B cell (primary cell): ENCODE data around the gene EPN1. TPM values are rescaled to one million over a fixed set of nuclear protein-coding genes. Genes with fewer than 3 reads are reported as not detected.
"Not testable (repeated sequence)": the region's sequence is repeated elsewhere in the genome, so short reads cannot be mapped to it uniquely, and the experiment has no call there.

Experiments used
- ATAC-seq: fragments of 200-7000 bp; cut with Tn5 transposase; one replicate; pipeline ENCODE4 v1.10.0; 2021; ENCODE audit warnings: low read depth, mild to moderate bottlenecking, moderate number of reproducible peaks, moderate library complexity
- CTCF ChIA-PET: fragments of 350-600 bp; sonication (Branson Sonifier 250); formaldehyde crosslinking; loops from one replicate; lab custom pipeline; 2021; ENCODE audit warnings: antibody characterized with exemption, inconsistent platforms; lab: Charles Lee
- POLR2A ChIA-PET: fragments of 350-600 bp; sonication (Branson Sonifier 250); formaldehyde crosslinking; loops from one replicate; lab custom pipeline; 2021; ENCODE audit warnings: antibody characterized with exemption; lab: Charles Lee
- DNase-seq: peaks from one replicate; pipeline ENCODE4 v3.0.0; 2013
- H2AFZ ChIP-seq: 2 replicates; pipeline ENCODE4 v1.6.1; 2012; ENCODE audit warnings: mild to moderate bottlenecking, low read depth, low read length; ENCODE audit not compliant: insufficient read depth, poor library complexity, severe bottlenecking
- H3K27ac ChIP-seq, 2 donors: 1 replicate in 1 of 2; 2 replicates in 1 of 2; pipeline ENCODE4 v1.5.1; 2012 to 2013; ENCODE audit warnings: low read length in 2 of 2, mild to moderate bottlenecking in 2 of 2, moderate library complexity in 1 of 2
- H3K27me3 ChIP-seq, 4 experiments: fragments of 200-600 bp in 1 of 4; sonication (generic) in 1 of 4; replicated peaks in 1 of 4; 1 replicate in 2 of 4; 2 replicates in 2 of 4; pipeline versions ENCODE4 v1.6.1 to v1.7.0; 2013 to 2016; ENCODE audit warnings: low read length in 3 of 4, mild to moderate bottlenecking in 2 of 4, mixed read lengths in 1 of 4, moderate library complexity in 1 of 4; ENCODE audit not compliant: insufficient read depth in 4 of 4, control insufficient read depth in 3 of 4; ENCODE audit errors: control extremely low read depth in 1 of 4
- H3K36me3 ChIP-seq, 2 experiments: replicated peaks in 1 of 2; 1 replicate in 1 of 2; 2 replicates in 1 of 2; pipeline versions ENCODE4 v1.6.1 to v1.7.1; 2013; ENCODE audit warnings: low read length in 1 of 2; ENCODE audit not compliant: insufficient read depth in 2 of 2, control insufficient read depth in 1 of 2; ENCODE audit errors: control extremely low read depth in 1 of 2, extremely low read depth in 1 of 2
- H3K4me1 ChIP-seq, 2 donors: fragments of 200-600 bp in 1 of 2; sonication (generic) in 1 of 2; 1 replicate in 1 of 2; 2 replicates in 1 of 2; pipeline versions ENCODE4 v1.5.1 to v1.6.1; 2013 to 2017; ENCODE audit warnings: low read length in 2 of 2; ENCODE audit not compliant: control insufficient read depth in 2 of 2, insufficient read depth in 2 of 2
- H3K4me2 ChIP-seq: replicated peaks from 2 replicates; pipeline ENCODE3; 2012; ENCODE audit warnings: mild to moderate bottlenecking, low read depth, low read length; ENCODE audit not compliant: poor library complexity, severe bottlenecking
- H3K4me3 ChIP-seq, 5 experiments: fragments of 200-600 bp in 1 of 5; sonication (generic) in 1 of 5; 1 replicate in 3 of 5; 2 replicates in 2 of 5; pipeline versions ENCODE4 v1.5.1 to v1.7.0; 2011 to 2016; ENCODE audit warnings: low read length in 4 of 5, mild to moderate bottlenecking in 4 of 5, low read depth in 2 of 5, control low read depth in 1 of 5, moderate library complexity in 1 of 5; ENCODE audit not compliant: insufficient read depth in 1 of 5; ENCODE audit errors: control extremely low read depth in 1 of 5, extremely low read depth in 1 of 5
- H3K79me2 ChIP-seq: fragments of 200-600 bp; sonication (generic); one replicate; pipeline ENCODE4 v1.6.0; 2016; ENCODE audit warnings: low read length; ENCODE audit not compliant: control insufficient read depth, insufficient read depth
- H3K9ac ChIP-seq: fragments of 200-600 bp; sonication (generic); 2 replicates; pipeline ENCODE4 v1.6.1; 2017; ENCODE audit warnings: mild to moderate bottlenecking, low read length, moderate library complexity
- H3K9me3 ChIP-seq, 3 donors: one replicate each; pipeline versions ENCODE4 v1.6.1 to v1.7.1; 2013; ENCODE audit warnings: low read length in 2 of 3; ENCODE audit not compliant: control insufficient read depth in 2 of 3, insufficient read depth in 1 of 3; ENCODE audit errors: control extremely low read depth in 1 of 3
- H4K20me1 ChIP-seq: 2 replicates; pipeline ENCODE4 v1.6.0; 2012; ENCODE audit warnings: mild to moderate bottlenecking, low read length; ENCODE audit not compliant: insufficient read depth, control insufficient read depth, poor library complexity, severe bottlenecking
- H3K27ac Mint-ChIP-seq: one replicate; pipeline ENCODE4 v1.8.0; 2021; ENCODE audit warnings: mixed read lengths
- H3K27me3 Mint-ChIP-seq: one replicate; pipeline ENCODE4 v1.8.0; 2021; ENCODE audit warnings: mixed read lengths
- H3K4me1 Mint-ChIP-seq: one replicate; pipeline ENCODE4 v1.8.0; 2021; ENCODE audit warnings: mixed read lengths
- H3K4me3 Mint-ChIP-seq: one replicate; pipeline ENCODE4 v1.8.0; 2021; ENCODE audit warnings: mixed read lengths
- H3K9me3 Mint-ChIP-seq: one replicate; pipeline ENCODE4 v1.8.0; 2022; ENCODE audit warnings: mixed read lengths; ENCODE audit not compliant: insufficient read depth
- EZH2 ChIP-seq: IDR thresholded peaks from 2 replicates; pipeline ENCODE4 v1.6.1; 2012; ENCODE audit warnings: borderline replicate concordance, low read depth, mild to moderate bottlenecking, moderate library complexity, low read length; ENCODE audit not compliant: insufficient read depth, poor library complexity, severe bottlenecking
- WGBS: methylation state at CpG from one replicate; pipeline ENCODE4 v1.1.5; 2013; ENCODE audit warnings: missing lambda C conversion rate; ENCODE audit not compliant: insufficient coverage; 5-methylcytosine and 5-hydroxymethylcytosine counted together
- intact Hi-C: fragments of 100-400 bp; cut with micrococcal nuclease; formaldehyde crosslinking; loops from one replicate; pipeline ENCODE4 v1.10.0; 2022
- polyA plus RNA-seq: library from polyadenylated mRNA; depleted of rRNA; stranded (reverse); fragments of >200 nt; gene quantifications from 2 replicates; pipeline ENCODE4 v1.2.3, GENCODE V29; 2012
- total RNA-seq, 2 donors: library from RNA; stranded (reverse); fragments of 120-200 nt in 1 of 2; gene quantifications; 1 replicate in 1 of 2; 2 replicates in 1 of 2; pipeline versions ENCODE4 v1.2.3 to v1.2.4, GENCODE V29; 2013 to 2022
- TF ChIP-seq, protein P1 (sequence below): fragments of 200-600 bp; IDR thresholded peaks from one replicate; pipeline ENCODE4 v1.8.0; 2022; ENCODE audit warnings: antibody characterized with exemption, mild to moderate bottlenecking

EPN1 gene
- total and polyA plus RNA-seq, 2 donors (not counting 1 experiment from before 2014, with no cell fraction given) = 54.4 to 63.9 TPM

DNA sequence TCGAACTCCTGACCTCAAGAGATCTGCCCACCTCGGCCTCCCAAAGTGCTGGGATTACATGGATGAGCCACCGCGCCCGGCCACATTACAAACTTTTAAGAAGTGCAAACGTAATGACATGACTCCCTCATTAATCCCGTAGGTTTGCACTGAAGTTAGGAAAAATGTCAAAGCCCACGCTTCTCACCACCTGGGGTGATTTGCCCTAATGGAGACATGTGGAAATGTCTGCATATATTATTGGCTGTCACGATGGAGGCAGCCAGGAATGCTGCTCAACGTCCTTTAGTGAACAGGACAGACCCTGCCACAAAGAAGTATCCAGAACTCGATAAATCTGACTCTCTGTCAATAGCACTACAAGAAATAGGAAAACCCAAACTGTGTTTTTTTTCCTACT, 42.2 kb downstream of the EPN1 start:
- Mint-ChIP-seq H3K27me3 (peaks cover 53% of the 10 kb centered on the region), H3K27ac (no peak overlapping the region), H3K4me1 (no peaks in the 10 kb centered on the region), H3K4me3 (no peak overlapping the region), H3K9me3 (peaks cover 11% of the 10 kb centered on the region)
- ATAC-seq (no peak), DNase-seq (no peak)
- Histone ChIP-seq H3K9ac (no peak overlapping the region), H3K4me2 (no peak overlapping the region), H3K27ac (no peak overlapping the region), H3K9me3 (peaks cover 0 to 10% (median 10%) of the 10 kb centered on the region in 3 donors), H3K36me3 (no peaks in the 10 kb centered on the region), H3K4me3 (no peak overlapping the region), H2AFZ (no peak overlapping the region), H4K20me1 (no peaks in the 10 kb centered on the region), H3K4me1 (no peaks in the 10 kb centered on the region), H3K27me3 (peaks cover 0 to 28% (median 6%) of the 10 kb centered on the region in 4 experiments), H3K79me2 (no peaks in the 10 kb centered on the region)
- WGBS = 80% methylated on average over 11 of the region's 11 CpGs
- no peak for TF ChIP-seq EZH2
- TF ChIP-seq, protein P1, sequence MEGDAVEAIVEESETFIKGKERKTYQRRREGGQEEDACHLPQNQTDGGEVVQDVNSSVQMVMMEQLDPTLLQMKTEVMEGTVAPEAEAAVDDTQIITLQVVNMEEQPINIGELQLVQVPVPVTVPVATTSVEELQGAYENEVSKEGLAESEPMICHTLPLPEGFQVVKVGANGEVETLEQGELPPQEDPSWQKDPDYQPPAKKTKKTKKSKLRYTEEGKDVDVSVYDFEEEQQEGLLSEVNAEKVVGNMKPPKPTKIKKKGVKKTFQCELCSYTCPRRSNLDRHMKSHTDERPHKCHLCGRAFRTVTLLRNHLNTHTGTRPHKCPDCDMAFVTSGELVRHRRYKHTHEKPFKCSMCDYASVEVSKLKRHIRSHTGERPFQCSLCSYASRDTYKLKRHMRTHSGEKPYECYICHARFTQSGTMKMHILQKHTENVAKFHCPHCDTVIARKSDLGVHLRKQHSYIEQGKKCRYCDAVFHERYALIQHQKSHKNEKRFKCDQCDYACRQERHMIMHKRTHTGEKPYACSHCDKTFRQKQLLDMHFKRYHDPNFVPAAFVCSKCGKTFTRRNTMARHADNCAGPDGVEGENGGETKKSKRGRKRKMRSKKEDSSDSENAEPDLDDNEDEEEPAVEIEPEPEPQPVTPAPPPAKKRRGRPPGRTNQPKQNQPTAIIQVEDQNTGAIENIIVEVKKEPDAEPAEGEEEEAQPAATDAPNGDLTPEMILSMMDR = no peak
- CTCF ChIA-PET = no interaction called here
- intact Hi-C loops = no loop called here
- POLR2A ChIA-PET = no interaction called here

DNA sequence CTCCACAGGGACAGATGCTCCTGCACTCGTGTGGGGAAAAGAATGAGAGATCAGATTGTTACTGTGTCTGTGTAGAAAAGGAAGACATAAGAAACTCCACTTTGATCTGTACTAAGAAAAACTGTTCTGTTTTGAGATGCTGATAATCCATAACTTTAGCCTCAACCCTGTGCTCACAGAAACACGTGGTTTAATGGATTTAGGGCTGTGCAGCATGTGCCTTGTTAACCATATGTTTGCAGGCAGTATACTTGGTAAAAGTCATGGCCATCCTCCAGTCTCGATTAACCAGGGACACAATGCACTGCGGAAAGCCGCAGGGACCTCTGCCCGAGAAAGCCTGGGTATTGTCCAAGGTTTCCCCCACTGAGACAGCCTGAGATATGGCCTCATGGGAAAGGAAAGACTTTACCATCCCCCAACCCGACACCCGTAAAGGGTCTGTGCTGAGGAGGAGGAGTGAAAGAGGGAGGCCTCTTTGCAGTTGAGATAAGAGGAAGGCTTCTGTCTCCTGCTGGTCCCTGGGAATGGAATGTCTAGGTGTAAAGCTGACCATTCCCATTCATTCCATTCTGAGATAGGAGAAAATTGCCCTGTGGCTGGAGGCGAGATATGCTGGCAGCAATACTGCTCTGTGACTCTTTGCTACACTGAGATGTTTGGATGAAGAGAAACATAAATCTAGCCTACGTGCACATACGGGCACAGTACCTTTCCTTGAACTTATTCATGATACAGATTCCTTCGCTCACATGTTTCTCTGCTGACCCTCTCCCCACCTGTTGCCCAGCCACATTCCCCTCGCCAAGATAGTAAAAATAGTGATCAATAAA, 43.1 kb downstream of the EPN1 start:
- peaks cover 0 to 28% (median 6%) of the 10 kb centered on the region in 4 experiments for H3K27me3 ChIP-seq
- H4K20me1 ChIP-seq, H3K4me3 ChIP-seq, H3K27ac ChIP-seq, H3K9ac ChIP-seq, H3K4me2 ChIP-seq, H3K27ac Mint-ChIP-seq, H3K79me2 ChIP-seq, H2AFZ ChIP-seq, H3K4me1 Mint-ChIP-seq, H3K4me1 ChIP-seq, POLR2A ChIA-PET, DNase-seq, H3K36me3 ChIP-seq, ATAC-seq, CTCF ChIA-PET, intact Hi-C loops, H3K4me3 Mint-ChIP-seq, H3K9me3 Mint-ChIP-seq: not testable (repeated sequence)
- H3K9me3 ChIP-seq = peaks cover 2 to 14% (median 10%) of the 10 kb centered on the region in 3 donors
- WGBS = 63% methylated on average over 7 of the region's 13 CpGs
- peaks cover 57% of the 10 kb centered on the region for H3K27me3 Mint-ChIP-seq
